ENCODE results near the gene BAHCC1. TPM values are rescaled to one million over a fixed set of nuclear protein-coding genes. Genes with fewer than 3 reads are reported as not detected.

The BAHCC1 gene
- total RNA-seq, 1 experiment from 2014 or later: 74.2 TPM

DNA sequence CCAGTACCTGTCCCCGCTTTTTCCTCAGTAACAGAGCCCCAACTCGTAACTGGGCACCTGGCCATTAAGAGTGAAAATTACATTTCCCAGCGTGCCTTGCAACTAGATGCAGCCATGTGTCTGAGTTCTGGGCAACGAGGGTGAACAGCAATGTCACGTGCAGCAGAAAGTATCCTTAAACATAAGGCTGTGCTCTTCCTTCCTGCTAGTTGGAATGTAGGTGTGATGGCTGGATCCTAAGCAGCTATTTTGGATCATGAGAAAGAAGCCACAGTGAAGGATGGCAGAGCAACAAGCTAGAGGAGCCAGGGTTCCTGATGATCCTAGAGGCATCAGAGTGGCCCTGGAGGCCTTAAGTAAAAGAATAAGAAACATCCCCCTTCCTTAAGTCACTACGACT is 81.4 kb downstream of the BAHCC1 start:
- ChIA-PET CTCF (interaction anchor here (0.5 kb wide), 1 partner anchor 495 kb away, joined by 3 read pairs; no protein-coding TSS in a partner anchor), POLR2A (ENCODE audit: low non-redundant PET) (no interaction called here)
- Histone ChIP-seq H3K4me3 (ENCODE audit: low read depth, low read length, poor library complexity, severe bottlenecking) (no peak overlapping the region), H3K9me3 (ENCODE audit: low read depth, low read length, poor library complexity, severe bottlenecking) (no peaks in the 10 kb centered on the region), H3K36me3 (ENCODE audit: insufficient read depth, low read length, poor library complexity, severe bottlenecking) (no peaks in the 10 kb centered on the region), H3K27ac (ENCODE audit: low read depth, low read length, poor library complexity, severe bottlenecking) (no peak overlapping the region), H3K4me1 (ENCODE audit: insufficient read depth, low read length, poor library complexity, severe bottlenecking) (peaks cover 28% of the 10 kb centered on the region), H3K27me3 (replicated peaks; ENCODE audit: insufficient read depth, low read depth, low read length, poor library complexity) (no peaks in the 10 kb centered on the region)
- intact Hi-C loops (cut with micrococcal nuclease; ENCODE audit: unreplicated experiment): no loop called here
- no peak for DNase-seq (ENCODE audit: low spot score)
- TF ChIP-seq EZH2 (IDR thresholded peaks at IDR 0.05; ENCODE audit: borderline replicate concordance, low read depth, low read length, poor library complexity, severe bottlenecking): no peak
- TF ChIP-seq, protein P1, sequence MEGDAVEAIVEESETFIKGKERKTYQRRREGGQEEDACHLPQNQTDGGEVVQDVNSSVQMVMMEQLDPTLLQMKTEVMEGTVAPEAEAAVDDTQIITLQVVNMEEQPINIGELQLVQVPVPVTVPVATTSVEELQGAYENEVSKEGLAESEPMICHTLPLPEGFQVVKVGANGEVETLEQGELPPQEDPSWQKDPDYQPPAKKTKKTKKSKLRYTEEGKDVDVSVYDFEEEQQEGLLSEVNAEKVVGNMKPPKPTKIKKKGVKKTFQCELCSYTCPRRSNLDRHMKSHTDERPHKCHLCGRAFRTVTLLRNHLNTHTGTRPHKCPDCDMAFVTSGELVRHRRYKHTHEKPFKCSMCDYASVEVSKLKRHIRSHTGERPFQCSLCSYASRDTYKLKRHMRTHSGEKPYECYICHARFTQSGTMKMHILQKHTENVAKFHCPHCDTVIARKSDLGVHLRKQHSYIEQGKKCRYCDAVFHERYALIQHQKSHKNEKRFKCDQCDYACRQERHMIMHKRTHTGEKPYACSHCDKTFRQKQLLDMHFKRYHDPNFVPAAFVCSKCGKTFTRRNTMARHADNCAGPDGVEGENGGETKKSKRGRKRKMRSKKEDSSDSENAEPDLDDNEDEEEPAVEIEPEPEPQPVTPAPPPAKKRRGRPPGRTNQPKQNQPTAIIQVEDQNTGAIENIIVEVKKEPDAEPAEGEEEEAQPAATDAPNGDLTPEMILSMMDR (conservative IDR thresholded peaks at IDR 0.05; ENCODE audit: low read depth, low read length): no peak
- no TSS peak for BruUV-seq (replicated peaks)

DNA sequence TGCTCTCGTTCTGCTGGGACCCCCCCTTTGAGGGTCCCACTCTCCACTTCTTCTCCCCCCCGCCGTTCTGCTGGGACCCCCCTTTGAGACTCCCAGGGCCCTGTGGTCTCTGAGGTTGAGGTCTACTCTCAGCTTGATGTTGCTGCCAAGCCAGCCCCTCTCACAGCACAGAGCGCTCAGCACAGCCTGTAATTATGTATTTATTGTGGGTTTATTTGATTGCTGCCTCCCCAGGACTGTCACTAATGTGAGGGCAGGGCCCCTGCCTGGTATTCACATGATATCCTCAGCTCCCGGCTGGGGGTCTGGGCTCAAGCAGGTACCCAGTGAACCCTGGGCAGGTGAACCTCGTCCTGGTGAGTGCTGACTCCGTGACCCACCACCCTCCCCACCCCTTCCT is 81.9 kb downstream of the BAHCC1 start:
- intact Hi-C loops (cut with micrococcal nuclease; ENCODE audit: unreplicated experiment): no loop called here
- Histone ChIP-seq H3K4me1 (ENCODE audit: insufficient read depth, low read length, poor library complexity, severe bottlenecking) (peaks cover 32% of the 10 kb centered on the region), H3K27ac (ENCODE audit: low read depth, low read length, poor library complexity, severe bottlenecking) (no peak overlapping the region), H3K27me3 (replicated peaks; ENCODE audit: insufficient read depth, low read depth, low read length, poor library complexity) (no peaks in the 10 kb centered on the region), H3K4me3 (ENCODE audit: low read depth, low read length, poor library complexity, severe bottlenecking) (no peak overlapping the region), H3K9me3 (ENCODE audit: low read depth, low read length, poor library complexity, severe bottlenecking) (no peaks in the 10 kb centered on the region), H3K36me3 (ENCODE audit: insufficient read depth, low read length, poor library complexity, severe bottlenecking) (no peaks in the 10 kb centered on the region)
- POLR2A ChIA-PET (ENCODE audit: low non-redundant PET): no interaction called here
- no TSS peak for BruUV-seq (replicated peaks)
- CTCF ChIA-PET: interaction anchor here (0.5 kb wide), 1 partner anchor 496 kb away, joined by 3 read pairs; no protein-coding TSS in a partner anchor
- TF ChIP-seq, protein P1 (conservative IDR thresholded peaks at IDR 0.05; ENCODE audit: low read depth, low read length): no peak
- no peak for TF ChIP-seq EZH2 (IDR thresholded peaks at IDR 0.05; ENCODE audit: borderline replicate concordance, low read depth, low read length, poor library complexity, severe bottlenecking)
- DNase-seq (ENCODE audit: low spot score): no peak

DNA sequence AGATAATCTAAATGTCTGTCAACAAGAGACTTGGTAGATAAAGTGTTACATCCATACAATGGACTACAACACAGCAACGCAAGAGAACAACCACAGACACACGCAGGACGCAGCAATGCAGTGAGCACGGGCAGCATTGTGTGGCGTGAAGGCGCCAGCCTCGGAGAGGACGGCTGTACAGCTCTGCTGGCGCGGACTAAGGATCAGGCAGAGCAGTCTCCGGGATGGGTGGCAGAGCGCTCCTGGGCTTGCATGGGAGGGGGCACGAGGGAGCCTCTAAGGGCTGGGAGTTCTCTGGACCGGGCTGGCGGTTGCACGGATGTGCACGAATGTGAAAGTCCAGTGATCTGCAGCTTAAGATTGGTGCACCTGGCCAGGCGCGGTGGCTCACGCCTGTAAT is 82.9 kb downstream of the BAHCC1 start:
- no peaks in the 10 kb centered on the region for H3K9me3 ChIP-seq (ENCODE audit: low read depth, low read length, poor library complexity, severe bottlenecking)
- BruUV-seq (replicated peaks): no TSS peak
- H3K27me3 ChIP-seq (replicated peaks; ENCODE audit: insufficient read depth, low read depth, low read length, poor library complexity): no peaks in the 10 kb centered on the region
- CTCF ChIA-PET: no interaction called here
- POLR2A ChIA-PET (ENCODE audit: low non-redundant PET): interaction anchor here (0.7 kb wide), 1 partner anchor 42 kb away, joined by 3 read pairs; no protein-coding TSS in a partner anchor
- H3K36me3 ChIP-seq (ENCODE audit: insufficient read depth, low read length, poor library complexity, severe bottlenecking): no peaks in the 10 kb centered on the region
- intact Hi-C loops (cut with micrococcal nuclease; ENCODE audit: unreplicated experiment): no loop called here
- no peak for DNase-seq (ENCODE audit: low spot score)
- TF ChIP-seq, protein P1 (conservative IDR thresholded peaks at IDR 0.05; ENCODE audit: low read depth, low read length): no peak
- no peak for TF ChIP-seq EZH2 (IDR thresholded peaks at IDR 0.05; ENCODE audit: borderline replicate concordance, low read depth, low read length, poor library complexity, severe bottlenecking)
- peaks cover 36% of the 10 kb centered on the region for H3K4me1 ChIP-seq (ENCODE audit: insufficient read depth, low read length, poor library complexity, severe bottlenecking)
- no peak overlapping the region for H3K27ac ChIP-seq (ENCODE audit: low read depth, low read length, poor library complexity, severe bottlenecking)
- no peak overlapping the region for H3K4me3 ChIP-seq (ENCODE audit: low read depth, low read length, poor library complexity, severe bottlenecking)
